Germinal center (tissue), 1 donor: ENCODE measurements around the gene FGF21.
A peak's percentile ranks its signal among the peaks of the same experiment; 100 is the strongest.
"Not testable (repeated sequence)": the region's sequence is repeated elsewhere in the genome, so short reads cannot be mapped to it uniquely, and the experiment has no call there.

Experiments used
- DNase-seq: peaks from one replicate; pipeline ENCODE4 v3.0.0; 2012; ENCODE audit warnings: mixed read lengths, low spot score

The FGF21 gene

DNA sequence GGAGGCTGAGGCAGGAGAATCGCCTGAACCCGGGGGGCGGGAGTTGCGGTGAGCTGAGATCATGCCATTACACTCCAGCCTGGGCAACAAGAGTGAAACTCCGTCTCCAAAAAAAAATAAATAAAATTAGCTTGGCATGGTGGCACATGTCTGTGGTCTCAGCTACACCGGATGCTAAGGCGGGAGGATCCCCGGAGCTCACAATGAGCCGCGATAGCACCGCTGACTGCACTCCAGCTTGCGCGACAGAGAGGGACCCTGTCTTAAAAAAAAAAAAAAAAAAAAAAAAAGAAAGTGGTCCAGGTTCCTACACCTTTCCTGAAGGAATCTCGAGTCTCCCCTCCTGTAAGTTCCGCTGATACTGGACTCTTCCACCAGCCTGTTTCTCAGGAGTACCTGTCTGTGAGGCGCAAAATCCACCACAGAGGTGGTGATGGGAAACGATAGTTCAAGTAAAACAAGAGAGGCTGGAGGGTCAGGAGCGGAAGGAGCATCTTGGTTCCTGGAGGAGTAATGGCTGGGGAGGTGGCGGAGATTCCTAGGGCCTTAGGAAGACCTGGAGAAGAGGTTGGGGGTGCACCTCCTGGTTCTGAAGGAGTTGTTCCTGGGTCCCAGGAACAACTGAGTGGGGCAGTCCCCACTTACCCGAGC, 3.4 kb upstream of the FGF21 start:
- DNase-seq, result no peak

- DNase-seq, result peak; percentile 74
These were observed 2.6 kb upstream of the FGF21 start, which contains the start of gene FUT1 for GRCh38 chr19:48752496-48753365. TSS of gene FUT1 (minus strand) at chr19:48752641. CDS start at chr19:48751281, 1,360 bp downstream.

- no peak for DNase-seq
These were observed 463 bp downstream of the FGF21 start for GRCh38 chr19:48755787-48756186.

- DNase-seq, result no peak
These were observed 888 bp downstream of the FGF21 start for GRCh38 chr19:48756212-48756611.

DNA sequence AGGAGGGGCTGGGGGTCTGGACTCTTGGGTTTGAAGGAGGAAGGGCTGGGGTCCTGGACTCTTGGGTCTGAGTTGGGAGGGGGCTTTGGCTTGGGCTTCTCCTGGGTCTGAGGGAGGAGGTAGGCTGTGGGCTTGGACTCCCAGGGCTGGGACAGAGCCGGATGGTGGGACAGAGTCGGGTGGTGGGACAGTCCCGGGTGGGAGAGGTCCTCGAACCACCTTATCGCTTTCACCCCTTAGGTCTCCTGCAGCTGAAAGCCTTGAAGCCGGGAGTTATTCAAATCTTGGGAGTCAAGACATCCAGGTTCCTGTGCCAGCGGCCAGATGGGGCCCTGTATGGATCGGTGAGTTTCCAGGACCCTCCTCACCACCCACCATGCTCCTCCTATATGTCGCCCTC, 1.4 kb downstream of the FGF21 start:
- no peak for DNase-seq

DNA sequence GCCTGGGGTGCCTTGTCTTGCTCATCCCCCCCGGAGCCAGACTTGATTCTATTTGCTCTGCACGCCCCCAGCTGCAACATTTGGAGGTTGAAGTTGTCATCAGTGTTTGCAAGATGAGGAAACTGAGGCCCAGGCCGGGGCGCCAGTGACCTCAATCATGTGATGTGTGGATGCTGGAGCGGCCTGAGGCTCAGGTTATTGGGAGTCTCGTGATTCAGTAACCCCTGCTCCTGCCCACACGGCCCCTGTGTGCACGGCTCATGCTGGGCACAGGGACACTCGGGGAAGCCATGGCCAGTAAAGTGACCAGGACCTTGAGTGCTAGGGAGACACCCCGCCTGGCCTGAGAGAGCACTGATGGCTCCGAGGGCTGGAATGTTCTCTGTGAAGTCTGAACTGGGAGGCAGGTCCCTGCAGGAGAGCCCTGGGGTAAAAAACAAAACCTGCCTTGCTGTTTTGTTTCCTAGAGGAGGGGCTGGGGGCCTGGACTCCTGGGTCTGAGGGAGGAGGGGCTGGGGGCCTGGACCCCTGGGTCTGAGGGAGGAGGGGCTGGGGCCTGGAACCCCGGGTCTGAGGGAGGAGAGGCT, 1.9 kb downstream of the FGF21 start:
- no peak for DNase-seq

DNA sequence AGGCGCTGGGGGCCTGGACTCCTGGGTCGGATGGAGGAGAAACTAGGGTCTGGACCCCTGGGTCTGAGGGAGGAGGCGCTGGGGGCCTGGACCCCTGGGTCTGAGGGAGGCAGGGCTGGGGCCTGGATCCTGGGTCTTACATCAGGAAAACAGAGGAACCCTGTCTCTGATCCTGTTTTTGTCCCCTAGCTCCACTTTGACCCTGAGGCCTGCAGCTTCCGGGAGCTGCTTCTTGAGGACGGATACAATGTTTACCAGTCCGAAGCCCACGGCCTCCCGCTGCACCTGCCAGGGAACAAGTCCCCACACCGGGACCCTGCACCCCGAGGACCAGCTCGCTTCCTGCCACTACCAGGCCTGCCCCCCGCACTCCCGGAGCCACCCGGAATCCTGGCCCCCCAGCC, 2.4 kb downstream of the FGF21 start:
- no peak for DNase-seq

DNA sequence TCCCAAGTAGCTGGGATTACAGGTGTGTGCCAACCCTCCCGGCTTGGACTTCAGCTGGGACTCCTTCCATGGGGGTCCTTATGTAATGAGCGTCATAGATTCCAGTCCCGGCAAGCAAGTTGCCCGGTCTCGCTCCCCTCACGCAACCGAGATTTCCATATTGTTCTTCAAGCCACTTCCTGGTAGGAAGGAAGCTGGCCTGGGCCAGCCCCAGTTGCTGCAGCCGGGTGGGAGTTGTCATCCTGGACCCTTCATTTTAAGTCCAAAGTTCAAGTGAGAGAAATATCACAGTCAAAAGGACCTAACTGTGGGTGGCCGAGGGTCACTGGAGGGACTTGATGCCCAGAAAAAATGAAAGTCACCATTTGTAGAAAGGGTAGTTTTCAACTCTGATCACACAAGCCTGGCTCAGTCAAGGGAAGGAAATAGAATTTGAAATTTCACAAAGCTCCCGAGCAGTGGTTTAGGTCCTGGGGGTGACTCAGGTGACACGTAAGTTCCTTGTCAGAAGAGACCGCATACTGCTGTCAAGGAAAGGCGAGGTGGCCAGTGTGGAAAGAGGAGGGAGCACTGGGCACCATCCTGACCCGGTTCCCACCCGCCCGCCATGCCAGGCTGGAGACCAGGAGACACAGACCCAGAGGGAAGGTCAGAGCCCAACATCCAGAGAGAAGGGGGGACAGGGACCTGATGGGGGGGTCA, 5.3 kb downstream of the FGF21 start:
- DNase-seq, result no peak

DNA sequence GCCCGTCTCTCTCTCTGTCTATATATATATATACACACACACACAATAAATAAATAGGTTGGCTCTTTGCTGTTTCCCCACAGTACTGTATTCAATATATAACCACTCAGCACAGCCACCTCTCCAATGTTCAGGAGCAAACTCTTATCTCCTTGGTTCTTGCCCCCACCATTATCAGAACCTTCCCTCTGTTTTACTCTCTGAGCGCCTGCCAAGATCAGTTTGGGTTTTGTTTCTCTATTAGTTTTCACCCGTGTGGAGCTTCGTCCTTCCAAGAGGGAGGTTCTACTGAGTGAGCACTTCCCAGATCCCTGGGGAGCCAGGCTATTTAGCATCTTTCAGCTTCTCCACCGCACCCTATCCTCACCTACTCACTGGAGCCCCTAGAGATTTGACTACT, 10.5 kb downstream of the FGF21 start:
- not testable (repeated sequence) for DNase-seq

GRCh38 chr19:48768171-48768753, 12.9 kb downstream of the FGF21 start:
- not testable (repeated sequence) for DNase-seq

DNA sequence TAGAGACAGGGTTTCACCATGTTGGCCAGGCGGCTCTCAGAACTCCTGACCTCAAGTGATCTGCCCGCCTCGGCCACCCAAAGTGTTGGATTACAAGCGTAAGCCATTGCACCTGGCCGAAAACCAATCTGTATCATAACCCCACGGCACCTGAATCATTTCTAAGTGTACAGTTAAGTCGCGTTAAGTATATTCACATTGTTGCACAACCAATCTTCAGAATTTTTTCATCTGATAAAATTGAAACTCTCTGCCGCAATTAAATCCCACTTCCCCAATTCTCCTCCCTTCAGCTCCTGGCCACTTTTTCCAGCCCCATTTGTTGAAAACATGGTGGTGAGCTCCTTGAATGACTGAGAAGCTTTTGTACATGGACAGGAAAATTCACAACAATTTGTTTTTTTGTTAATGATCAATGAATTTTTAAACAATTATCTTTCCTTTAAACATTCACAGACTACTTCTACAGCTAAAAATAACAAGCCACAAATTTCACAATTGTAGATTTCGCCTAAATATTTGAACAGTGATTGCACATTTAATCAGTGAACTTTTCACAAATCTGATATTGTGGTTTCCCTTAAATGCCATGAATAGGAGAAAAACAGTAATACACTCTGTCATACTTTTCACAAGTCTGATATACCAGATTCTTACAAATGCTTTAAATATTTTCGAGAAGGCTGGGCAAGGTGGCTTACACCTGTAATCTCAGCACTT, 13.8 kb downstream of the FGF21 start:
- DNase-seq, result no peak

DNA sequence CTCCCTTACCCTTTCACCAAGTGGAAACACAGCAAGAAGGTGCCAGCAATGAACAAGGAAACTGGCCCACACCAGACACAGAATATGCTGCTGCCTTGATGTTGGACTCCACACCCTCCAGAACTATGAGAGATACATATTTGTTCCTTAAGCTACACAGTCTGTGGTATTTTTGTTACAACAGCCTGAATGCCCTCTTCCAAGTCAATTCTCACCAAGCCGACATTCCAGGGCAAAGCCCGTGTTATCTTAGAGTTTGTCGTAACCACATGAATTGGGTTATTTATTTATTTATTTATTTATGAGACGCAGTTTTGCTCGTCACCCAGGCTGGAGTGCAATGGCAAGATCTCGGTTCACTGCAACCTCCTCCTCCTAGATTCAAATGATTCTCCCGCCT, 14.9 kb downstream of the FGF21 start:
- DNase-seq, result no peak

GRCh38 chr19:48770734-48771472, 15.6 kb downstream of the FGF21 start:
- no peak for DNase-seq

DNA sequence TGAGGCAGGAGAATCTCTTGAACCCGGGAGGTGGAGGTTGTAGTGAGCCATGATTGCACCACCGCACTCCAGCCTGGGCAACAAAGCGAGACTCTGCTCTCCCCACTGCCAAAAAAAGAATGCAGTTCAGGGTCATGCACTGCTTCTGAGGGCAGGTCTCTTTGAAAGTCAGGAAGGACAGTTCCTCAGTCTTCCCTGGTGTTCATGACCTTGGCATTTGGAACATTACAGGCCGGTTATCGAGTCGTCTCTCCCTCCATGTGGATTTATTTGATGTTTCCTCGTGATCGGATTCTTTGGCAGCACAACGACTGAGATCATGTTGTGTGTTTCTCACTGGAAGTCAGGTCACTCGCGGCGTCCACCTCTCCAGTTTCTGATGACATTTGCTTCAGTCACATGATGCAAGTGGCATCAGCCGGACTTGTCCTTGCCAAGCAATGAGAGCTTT, 17.2 kb downstream of the FGF21 start:
- no peak for DNase-seq

DNA sequence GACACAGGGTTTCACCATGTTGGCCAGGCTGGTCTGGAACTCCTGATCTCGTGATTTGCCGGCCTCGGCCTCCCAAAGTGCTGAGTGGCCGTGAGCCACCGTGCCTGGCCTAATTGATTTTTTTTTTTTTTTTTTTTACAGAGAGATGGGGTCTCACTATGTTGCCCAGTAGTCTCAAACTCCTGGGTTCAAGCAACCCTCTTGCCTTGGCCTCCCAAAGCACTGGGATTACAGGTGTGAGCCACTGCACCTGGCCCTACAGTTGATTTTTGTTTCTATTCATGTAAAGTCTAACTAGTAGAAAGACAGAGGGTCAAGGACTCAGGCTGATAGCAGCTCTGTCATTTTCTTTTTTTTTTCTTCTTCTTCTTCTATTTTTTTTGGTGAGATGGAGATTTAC, 21.8 kb downstream of the FGF21 start:
- no peak for DNase-seq

GRCh38 chr19:48777720-48778119, 22.4 kb downstream of the FGF21 start:
- DNase-seq, result no peak

DNA sequence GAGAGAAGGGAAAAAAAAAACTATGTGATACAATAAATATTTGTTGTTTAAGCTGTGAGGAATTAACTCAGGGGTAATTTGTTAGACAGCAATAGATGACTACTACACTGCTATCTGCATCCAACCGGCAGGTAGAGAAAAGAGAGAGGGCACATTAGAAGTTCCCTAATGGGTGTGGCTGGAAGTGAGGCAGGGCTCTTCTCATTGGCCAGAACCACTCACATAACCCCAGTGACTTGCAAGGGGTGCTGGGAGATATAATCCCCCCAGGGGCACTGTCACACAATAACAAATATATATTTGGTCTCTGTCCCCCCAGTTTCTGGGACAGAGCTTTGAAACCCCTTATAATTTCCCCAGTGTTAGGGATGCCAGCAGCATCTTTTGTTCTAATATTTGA, 24.3 kb downstream of the FGF21 start:
- DNase-seq, result peak; percentile 40

- DNase-seq, result no peak
These were observed 25.5 kb downstream of the FGF21 start for GRCh38 chr19:48780631-48781391.

- DNase-seq, result no peak
These were observed 29.2 kb downstream of the FGF21 start for GRCh38 chr19:48784527-48784926.

DNA sequence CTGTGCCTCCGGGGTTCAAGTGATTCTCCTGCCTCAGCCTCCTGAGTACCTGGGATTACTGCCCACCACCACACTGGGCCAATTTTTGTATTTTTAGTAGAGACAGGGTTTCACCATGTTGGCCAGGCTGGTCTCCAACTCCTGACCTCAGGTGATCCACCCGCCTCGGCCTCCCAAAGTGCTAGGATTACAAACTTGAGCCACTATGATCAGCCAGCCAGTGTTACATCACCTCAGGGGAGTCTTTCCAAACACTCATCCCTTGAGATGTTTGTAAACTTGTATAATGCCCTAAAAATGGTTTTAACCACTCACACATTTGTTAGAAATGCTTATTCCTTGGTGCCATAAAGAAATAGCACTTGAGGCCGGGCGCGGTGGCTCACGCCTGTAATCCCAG, 31.1 kb downstream of the FGF21 start:
- not testable (repeated sequence) for DNase-seq
